Upper lobe of left lung (tissue), 4 donors: ENCODE results near the gene SIM2.

Source experiments
- EP300 ChIP-seq, 4 donors: sonication (generic); formaldehyde crosslinking; IDR thresholded peaks; one replicate each; pipeline ENCODE4 v1.5.1; 2017; ENCODE audit warnings: antibody characterized with exemption in 4 of 4, control low read depth in 2 of 4
- TF ChIP-seq, protein P1 (sequence below), 6 experiments: fragments of 450-650 bp in 4 of 6; fragments of 200-600 bp in 2 of 6; sonication (generic) in 2 of 6; IDR thresholded peaks; one replicate each; pipeline ENCODE4 v1.5.1; 2016 to 2019; ENCODE audit warnings: antibody characterized with exemption in 6 of 6

DNA sequence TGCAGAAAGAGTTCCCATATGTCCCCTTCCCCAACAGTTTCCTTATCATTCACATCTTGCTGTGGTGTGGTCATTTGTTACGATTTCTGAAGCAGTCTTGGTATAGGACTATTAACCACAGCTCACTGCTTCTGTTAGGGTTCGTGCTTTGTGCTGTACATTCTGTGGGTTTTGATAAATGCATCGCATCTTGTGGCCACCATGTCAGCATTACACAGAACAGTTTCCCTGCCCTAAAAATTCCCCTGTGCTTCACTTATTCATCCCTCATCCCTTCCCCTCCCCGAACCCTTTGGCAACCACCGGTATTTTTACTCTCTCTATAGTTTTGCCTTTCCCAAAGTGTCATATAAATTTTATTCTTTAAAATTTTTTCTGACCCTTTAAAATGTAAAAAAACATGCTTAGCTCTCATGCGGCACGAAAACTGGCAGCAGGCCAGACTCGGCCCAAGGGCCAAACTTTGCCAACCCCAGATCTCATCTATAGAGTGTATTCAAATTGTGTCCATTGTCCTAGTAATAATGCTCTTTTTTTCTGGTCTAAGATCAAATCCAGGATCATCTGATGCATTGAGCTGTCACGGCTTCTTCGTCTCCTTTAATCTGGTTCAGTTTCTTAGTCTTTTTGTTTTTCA lies 78.2 kb downstream of the SIM2 start:
- TF ChIP-seq, protein P1, sequence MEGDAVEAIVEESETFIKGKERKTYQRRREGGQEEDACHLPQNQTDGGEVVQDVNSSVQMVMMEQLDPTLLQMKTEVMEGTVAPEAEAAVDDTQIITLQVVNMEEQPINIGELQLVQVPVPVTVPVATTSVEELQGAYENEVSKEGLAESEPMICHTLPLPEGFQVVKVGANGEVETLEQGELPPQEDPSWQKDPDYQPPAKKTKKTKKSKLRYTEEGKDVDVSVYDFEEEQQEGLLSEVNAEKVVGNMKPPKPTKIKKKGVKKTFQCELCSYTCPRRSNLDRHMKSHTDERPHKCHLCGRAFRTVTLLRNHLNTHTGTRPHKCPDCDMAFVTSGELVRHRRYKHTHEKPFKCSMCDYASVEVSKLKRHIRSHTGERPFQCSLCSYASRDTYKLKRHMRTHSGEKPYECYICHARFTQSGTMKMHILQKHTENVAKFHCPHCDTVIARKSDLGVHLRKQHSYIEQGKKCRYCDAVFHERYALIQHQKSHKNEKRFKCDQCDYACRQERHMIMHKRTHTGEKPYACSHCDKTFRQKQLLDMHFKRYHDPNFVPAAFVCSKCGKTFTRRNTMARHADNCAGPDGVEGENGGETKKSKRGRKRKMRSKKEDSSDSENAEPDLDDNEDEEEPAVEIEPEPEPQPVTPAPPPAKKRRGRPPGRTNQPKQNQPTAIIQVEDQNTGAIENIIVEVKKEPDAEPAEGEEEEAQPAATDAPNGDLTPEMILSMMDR (IDR thresholded peaks at IDR 0.05) = no peak
- TF ChIP-seq EP300 (IDR thresholded peaks at IDR 0.05) = no peak
